OCI-LY7 (cell line): ENCODE results near the gene NSL1.
"Not testable (repeated sequence)": the region's sequence is repeated elsewhere in the genome, so short reads cannot be mapped to it uniquely, and the experiment has no call there.

Experiments used
- EZH2phosphoT487 ChIP-seq: fragments of 200-600 bp; sonication (generic); IDR thresholded peaks from 2 replicates; pipeline ENCODE4 v1.6.1; 2018; ENCODE audit warnings: low read depth, borderline replicate concordance, mild to moderate bottlenecking, mixed run types, antibody characterized with exemption, low read length, moderate library complexity, mixed read lengths
- TF ChIP-seq, protein P1 (sequence below): fragments of 200-600 bp; sonication (generic); conservative IDR thresholded peaks from 2 replicates; pipeline ENCODE4 v1.5.1; 2014; ENCODE audit warnings: mild to moderate bottlenecking, antibody characterized with exemption, low read length, moderate library complexity, mixed read lengths

DNA sequence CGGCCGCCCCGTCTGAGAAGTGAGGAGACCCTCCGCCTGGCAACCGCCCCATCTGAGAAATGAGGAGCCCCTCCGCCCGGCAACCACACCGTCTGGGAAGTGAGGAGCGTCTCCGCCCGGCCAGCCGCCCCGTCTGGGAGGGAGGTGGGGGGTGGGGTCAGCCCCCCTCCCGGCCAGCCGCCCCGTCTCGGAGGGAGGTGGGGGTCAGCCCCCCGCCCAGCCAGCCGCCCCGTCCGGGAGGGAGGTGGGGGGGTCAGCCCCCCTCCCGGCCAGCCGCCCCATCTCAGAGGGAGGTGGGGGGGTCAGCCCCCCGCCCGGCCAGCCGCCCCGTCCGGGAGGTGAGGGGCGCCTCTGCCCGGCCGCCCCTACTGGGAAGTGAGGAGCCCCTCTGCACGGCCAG lies 12.5 kb downstream of the NSL1 start:
- TF ChIP-seq, protein P1, sequence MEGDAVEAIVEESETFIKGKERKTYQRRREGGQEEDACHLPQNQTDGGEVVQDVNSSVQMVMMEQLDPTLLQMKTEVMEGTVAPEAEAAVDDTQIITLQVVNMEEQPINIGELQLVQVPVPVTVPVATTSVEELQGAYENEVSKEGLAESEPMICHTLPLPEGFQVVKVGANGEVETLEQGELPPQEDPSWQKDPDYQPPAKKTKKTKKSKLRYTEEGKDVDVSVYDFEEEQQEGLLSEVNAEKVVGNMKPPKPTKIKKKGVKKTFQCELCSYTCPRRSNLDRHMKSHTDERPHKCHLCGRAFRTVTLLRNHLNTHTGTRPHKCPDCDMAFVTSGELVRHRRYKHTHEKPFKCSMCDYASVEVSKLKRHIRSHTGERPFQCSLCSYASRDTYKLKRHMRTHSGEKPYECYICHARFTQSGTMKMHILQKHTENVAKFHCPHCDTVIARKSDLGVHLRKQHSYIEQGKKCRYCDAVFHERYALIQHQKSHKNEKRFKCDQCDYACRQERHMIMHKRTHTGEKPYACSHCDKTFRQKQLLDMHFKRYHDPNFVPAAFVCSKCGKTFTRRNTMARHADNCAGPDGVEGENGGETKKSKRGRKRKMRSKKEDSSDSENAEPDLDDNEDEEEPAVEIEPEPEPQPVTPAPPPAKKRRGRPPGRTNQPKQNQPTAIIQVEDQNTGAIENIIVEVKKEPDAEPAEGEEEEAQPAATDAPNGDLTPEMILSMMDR = not testable (repeated sequence)
- TF ChIP-seq EZH2phosphoT487 = not testable (repeated sequence)
